Measurements from ENCODE around the gene SNN. TPM values are rescaled to one million over a fixed set of nuclear protein-coding genes. Genes with fewer than 3 reads are reported as not detected.

Gene SNN
- total RNA-seq, 1 experiment from 2014 or later, result 13.0 TPM

DNA sequence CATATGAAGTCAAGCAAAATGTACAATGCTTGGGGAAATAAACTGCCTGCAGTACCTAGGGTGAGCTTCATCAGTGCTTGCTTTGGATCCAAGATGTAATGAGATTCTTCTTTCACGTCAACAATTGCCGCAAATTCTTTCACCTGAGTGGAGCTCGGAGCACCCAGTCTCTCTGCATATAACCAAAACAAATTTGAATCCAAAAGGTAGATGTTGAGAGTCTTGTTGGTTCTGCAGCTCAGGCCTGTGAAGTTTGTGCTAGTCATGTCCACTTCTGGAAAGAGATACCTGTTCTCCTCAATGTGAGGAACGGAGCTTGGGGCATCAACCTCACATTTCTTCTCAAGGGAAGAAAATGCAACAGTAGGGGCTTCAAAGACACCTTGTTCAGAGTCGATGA lies 23.0 kb downstream of the SNN start:
- ChIA-PET CTCF (no interaction called here), POLR2A (ENCODE audit: low non-redundant PET) (no interaction called here)
- no peak for TF ChIP-seq EZH2 (IDR thresholded peaks at IDR 0.05; ENCODE audit: borderline replicate concordance, low read depth, low read length, poor library complexity, severe bottlenecking)
- TF ChIP-seq, protein P1, sequence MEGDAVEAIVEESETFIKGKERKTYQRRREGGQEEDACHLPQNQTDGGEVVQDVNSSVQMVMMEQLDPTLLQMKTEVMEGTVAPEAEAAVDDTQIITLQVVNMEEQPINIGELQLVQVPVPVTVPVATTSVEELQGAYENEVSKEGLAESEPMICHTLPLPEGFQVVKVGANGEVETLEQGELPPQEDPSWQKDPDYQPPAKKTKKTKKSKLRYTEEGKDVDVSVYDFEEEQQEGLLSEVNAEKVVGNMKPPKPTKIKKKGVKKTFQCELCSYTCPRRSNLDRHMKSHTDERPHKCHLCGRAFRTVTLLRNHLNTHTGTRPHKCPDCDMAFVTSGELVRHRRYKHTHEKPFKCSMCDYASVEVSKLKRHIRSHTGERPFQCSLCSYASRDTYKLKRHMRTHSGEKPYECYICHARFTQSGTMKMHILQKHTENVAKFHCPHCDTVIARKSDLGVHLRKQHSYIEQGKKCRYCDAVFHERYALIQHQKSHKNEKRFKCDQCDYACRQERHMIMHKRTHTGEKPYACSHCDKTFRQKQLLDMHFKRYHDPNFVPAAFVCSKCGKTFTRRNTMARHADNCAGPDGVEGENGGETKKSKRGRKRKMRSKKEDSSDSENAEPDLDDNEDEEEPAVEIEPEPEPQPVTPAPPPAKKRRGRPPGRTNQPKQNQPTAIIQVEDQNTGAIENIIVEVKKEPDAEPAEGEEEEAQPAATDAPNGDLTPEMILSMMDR (conservative IDR thresholded peaks at IDR 0.05; ENCODE audit: low read depth, low read length), result no peak
- H3K27me3 ChIP-seq (replicated peaks; ENCODE audit: insufficient read depth, low read depth, low read length, poor library complexity), result no peaks in the 10 kb centered on the region
- DNase-seq (ENCODE audit: low spot score), result no peak
- no peaks in the 10 kb centered on the region for H3K9me3 ChIP-seq (ENCODE audit: low read depth, low read length, poor library complexity, severe bottlenecking)
- peaks cover 34% of the 10 kb centered on the region for H3K36me3 ChIP-seq (ENCODE audit: insufficient read depth, low read length, poor library complexity, severe bottlenecking)
- H3K4me1 ChIP-seq (ENCODE audit: insufficient read depth, low read length, poor library complexity, severe bottlenecking), result peaks cover 16% of the 10 kb centered on the region
- intact Hi-C loops (cut with micrococcal nuclease; ENCODE audit: unreplicated experiment), result no loop called here
- BruUV-seq (replicated peaks), result no TSS peak
- no peak overlapping the region for H3K4me3 ChIP-seq (ENCODE audit: low read depth, low read length, poor library complexity, severe bottlenecking)
- H3K27ac ChIP-seq (ENCODE audit: low read depth, low read length, poor library complexity, severe bottlenecking), result no peak overlapping the region

DNA sequence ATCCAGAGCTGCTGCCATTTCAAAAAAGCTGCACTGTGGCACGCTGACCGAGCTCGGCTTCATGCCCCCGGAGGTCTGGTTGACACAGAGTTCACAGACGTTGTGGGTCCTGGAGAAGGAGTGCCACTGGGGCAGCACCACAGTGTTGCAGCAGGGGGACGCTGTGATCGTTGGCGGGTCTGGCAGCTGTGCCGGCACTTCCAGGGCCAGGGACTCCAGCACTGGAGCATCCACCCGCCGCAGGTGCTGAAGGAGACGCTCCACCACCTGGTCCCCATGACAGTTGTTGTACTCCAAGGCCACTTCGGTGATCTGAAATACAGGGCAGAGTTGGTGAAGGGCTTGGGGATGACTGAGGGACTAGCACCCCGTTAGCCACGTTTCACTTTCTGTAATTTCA lies 23.5 kb downstream of the SNN start:
- ChIA-PET POLR2A (ENCODE audit: low non-redundant PET) (no interaction called here), CTCF (no interaction called here)
- Histone ChIP-seq H3K36me3 (ENCODE audit: insufficient read depth, low read length, poor library complexity, severe bottlenecking) (peaks cover 32% of the 10 kb centered on the region), H3K27ac (ENCODE audit: low read depth, low read length, poor library complexity, severe bottlenecking) (no peak overlapping the region), H3K27me3 (replicated peaks; ENCODE audit: insufficient read depth, low read depth, low read length, poor library complexity) (no peaks in the 10 kb centered on the region), H3K4me1 (ENCODE audit: insufficient read depth, low read length, poor library complexity, severe bottlenecking) (peaks cover 16% of the 10 kb centered on the region), H3K4me3 (ENCODE audit: low read depth, low read length, poor library complexity, severe bottlenecking) (no peak overlapping the region), H3K9me3 (ENCODE audit: low read depth, low read length, poor library complexity, severe bottlenecking) (no peaks in the 10 kb centered on the region)
- no peak for DNase-seq (ENCODE audit: low spot score)
- no TSS peak for BruUV-seq (replicated peaks)
- intact Hi-C loops (cut with micrococcal nuclease; ENCODE audit: unreplicated experiment), result no loop called here
- no peak for TF ChIP-seq EZH2 (IDR thresholded peaks at IDR 0.05; ENCODE audit: borderline replicate concordance, low read depth, low read length, poor library complexity, severe bottlenecking)
- TF ChIP-seq, protein P1 (conservative IDR thresholded peaks at IDR 0.05; ENCODE audit: low read depth, low read length), result no peak

DNA sequence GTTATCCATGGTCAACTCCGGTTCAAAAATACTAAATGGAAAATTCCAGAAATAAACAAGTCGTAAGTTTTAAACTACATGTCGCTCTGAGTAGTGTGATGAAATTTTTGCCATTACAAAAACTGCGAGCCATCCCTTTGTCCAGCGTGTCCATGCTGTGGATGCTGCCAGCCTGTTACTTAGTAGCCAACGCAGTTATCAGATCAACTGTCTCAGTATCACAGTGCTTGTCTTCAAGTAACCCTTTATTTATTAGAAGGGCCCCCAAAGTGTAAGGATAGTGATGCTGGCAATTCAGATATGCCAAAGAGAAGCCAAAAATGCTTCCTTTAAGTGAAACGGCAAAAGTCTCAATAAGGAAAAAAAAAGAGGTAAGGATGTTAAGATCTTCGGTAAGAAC lies 23.9 kb downstream of the SNN start:
- ChIA-PET CTCF (no interaction called here), POLR2A (ENCODE audit: low non-redundant PET) (no interaction called here)
- H3K9me3 ChIP-seq (ENCODE audit: low read depth, low read length, poor library complexity, severe bottlenecking), result no peaks in the 10 kb centered on the region
- no peak overlapping the region for H3K27ac ChIP-seq (ENCODE audit: low read depth, low read length, poor library complexity, severe bottlenecking)
- DNase-seq (ENCODE audit: low spot score), result no peak
- H3K4me3 ChIP-seq (ENCODE audit: low read depth, low read length, poor library complexity, severe bottlenecking), result no peak overlapping the region
- no TSS peak for BruUV-seq (replicated peaks)
- intact Hi-C loops (cut with micrococcal nuclease; ENCODE audit: unreplicated experiment), result no loop called here
- TF ChIP-seq EZH2 (IDR thresholded peaks at IDR 0.05; ENCODE audit: borderline replicate concordance, low read depth, low read length, poor library complexity, severe bottlenecking), result no peak
- TF ChIP-seq, protein P1 (conservative IDR thresholded peaks at IDR 0.05; ENCODE audit: low read depth, low read length), result no peak
- peaks cover 31% of the 10 kb centered on the region for H3K36me3 ChIP-seq (ENCODE audit: insufficient read depth, low read length, poor library complexity, severe bottlenecking)
- H3K4me1 ChIP-seq (ENCODE audit: insufficient read depth, low read length, poor library complexity, severe bottlenecking), result peaks cover 16% of the 10 kb centered on the region
- no peaks in the 10 kb centered on the region for H3K27me3 ChIP-seq (replicated peaks; ENCODE audit: insufficient read depth, low read depth, low read length, poor library complexity)

Data from A673 (cell line).